Hematopoietic multipotent progenitor cell (in vitro differentiated cells): ENCODE data around the gene DUSP7. TPM values are rescaled to one million over a fixed set of nuclear protein-coding genes. Genes with fewer than 3 reads are reported as not detected.

Source experiments
- DNase-seq, 3 donors: peaks; one replicate each; pipeline ENCODE4 v3.0.0-alpha.2; 2011 to 2015; ENCODE audit warnings: low read depth in 2 of 3, low spot score in 2 of 3
- total RNA-seq: library from RNA; depleted of rRNA; stranded (reverse); fragments of >200 nt; gene quantifications from one replicate; pipeline ENCODE4 v1.2.3, GENCODE V29; 2012

DUSP7 gene
- total RNA-seq, 1 donor, result 25.3 TPM

DNA sequence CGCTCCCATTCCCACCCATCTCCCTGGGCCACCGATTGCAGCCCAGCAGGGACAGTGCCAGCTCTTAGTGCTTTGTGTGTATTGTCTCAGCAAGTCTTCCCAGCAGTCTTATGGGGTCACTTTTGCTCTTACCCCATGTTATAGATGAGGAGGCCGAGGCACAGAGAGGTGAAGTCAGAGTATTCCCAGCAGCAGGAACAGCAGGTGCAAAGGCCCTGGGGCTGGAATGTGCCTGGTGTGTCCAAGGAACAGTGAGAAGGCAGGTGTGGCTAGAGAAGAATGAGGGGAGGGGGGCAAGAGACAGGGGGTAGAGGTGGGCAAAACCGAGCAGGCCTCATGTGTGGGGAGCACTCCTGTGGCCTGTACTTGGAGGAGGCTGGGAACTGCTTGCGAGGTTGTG, 12.8 kb upstream of the DUSP7 start:
- no peak for DNase-seq

DNA sequence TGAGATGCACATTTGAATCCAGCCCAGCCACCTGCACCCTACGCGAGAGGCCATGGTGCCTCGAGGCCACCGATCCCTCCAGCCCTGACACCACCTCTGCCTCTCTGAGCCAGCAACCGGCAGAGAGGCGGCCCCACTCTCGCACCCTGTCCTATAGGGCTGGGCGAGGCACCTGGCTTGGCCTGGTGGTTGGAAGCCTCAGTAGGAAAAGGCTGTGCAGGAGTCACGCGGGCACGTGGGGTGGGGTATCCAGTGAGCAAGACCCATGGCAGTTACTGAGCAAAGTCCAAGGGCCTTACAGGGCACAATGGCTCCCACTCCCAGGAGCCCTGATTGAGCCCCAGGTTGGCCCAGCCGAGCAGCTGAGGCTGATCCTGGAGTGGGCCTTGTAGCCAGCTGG, 12.4 kb upstream of the DUSP7 start:
- DNase-seq, result no peak

- DNase-seq, result no peak
Measured at GRCh38 chr3:52068055-52068571, 11.7 kb upstream of the DUSP7 start.

DNA sequence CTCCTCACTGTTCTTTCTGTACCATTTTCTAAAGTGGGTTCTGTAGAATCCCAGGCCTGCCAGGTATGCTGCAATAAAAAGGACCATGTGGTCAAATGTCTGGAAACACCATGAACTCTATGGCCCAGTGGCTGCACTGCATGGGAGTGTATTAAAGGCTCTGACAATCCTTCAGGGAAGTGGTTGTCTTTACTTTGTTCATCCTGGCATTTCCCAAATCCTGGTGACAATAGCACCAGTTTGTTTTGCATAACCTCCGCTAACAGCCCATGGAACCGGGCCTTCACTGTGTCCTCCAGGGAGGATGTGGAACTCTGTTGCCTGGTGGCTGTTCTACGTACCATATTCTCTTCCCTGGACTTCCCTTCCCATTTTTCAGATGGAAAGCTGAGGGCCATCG, 11.2 kb upstream of the DUSP7 start:
- no peak for DNase-seq

GRCh38 chr3:52067046-52067445, 10.7 kb upstream of the DUSP7 start:
- DNase-seq, result no peak

DNA sequence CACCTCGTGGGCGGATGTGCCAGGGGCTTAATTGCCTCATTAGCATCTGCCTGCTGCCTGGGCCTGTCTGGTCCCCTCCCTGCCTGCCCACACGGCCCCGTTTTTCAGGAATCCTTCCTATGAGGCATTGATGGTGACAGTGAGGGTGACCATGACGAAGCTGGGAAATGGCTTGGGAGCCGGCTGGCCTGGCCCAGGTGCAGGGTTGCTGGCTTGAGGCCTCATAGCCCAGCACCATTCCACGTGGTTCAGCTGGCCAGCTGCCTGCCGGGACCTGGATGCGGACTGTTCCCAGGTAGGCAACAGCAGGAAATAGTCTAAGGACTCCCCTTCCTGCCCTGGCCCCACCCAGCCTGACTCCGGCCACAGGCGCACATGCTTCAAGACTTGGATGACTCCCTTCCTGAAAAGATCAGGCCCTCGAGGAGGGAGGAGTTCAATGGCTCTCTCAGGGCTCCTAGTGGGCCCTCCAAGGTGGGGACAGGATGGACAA, 8.9 kb upstream of the DUSP7 start:
- no peak for DNase-seq

GRCh38 chr3:52064561-52064960, 8.2 kb upstream of the DUSP7 start:
- no peak for DNase-seq

DNA sequence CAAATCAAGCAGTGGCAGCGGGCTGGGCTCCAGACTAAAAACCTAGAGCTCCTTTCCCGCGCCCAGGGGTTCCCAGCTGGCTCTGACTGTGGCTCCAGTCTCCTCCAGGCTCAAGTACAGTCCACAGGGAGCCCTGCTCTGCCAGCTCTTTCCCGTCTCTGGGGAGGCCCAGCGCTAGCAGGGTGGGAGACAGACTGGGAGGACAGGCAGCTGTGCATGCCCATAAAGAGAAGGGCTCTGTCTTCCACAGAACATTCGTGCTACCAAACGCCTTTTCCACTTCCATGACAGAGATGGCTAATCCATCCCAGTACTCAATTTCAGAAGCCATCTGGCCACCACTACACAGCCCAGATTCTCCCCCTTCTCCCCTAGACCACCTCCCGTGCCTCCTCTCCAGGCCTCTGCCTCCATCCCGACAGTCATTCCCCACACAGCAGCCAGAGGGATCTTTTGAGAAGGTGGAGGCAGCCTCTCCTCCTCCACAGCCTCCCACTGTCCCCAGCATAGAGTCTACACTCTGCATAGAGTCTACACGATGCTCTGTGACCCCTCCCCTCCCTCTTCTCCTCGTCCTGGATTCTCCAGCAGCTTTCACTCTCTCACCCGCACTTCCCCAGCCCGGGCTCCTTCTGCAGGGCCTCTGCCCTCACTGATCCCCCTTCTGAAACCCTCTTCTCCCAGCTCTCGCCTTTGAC, 6.8 kb upstream of the DUSP7 start:
- no peak for DNase-seq

DNA sequence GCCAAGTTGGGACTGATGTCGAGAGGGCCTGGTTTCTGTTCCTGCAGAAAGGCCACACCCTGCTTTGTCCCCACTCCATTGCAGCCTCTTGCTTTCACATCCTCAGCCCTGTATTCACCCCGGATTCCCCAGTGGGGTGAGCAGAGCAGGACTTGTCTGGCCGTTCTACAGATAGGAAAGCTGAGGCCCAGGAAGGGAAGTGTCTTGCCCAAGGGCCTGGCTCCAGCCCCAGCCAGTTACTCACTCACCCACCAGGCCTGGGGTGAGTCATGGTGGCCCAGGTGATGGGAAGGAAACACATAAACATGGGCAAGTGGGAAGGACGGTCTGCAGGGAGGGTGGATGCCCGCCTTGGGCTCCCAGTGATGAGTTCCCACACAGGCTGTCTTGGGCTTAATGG, 6.1 kb upstream of the DUSP7 start:
- DNase-seq, result no peak

DNA sequence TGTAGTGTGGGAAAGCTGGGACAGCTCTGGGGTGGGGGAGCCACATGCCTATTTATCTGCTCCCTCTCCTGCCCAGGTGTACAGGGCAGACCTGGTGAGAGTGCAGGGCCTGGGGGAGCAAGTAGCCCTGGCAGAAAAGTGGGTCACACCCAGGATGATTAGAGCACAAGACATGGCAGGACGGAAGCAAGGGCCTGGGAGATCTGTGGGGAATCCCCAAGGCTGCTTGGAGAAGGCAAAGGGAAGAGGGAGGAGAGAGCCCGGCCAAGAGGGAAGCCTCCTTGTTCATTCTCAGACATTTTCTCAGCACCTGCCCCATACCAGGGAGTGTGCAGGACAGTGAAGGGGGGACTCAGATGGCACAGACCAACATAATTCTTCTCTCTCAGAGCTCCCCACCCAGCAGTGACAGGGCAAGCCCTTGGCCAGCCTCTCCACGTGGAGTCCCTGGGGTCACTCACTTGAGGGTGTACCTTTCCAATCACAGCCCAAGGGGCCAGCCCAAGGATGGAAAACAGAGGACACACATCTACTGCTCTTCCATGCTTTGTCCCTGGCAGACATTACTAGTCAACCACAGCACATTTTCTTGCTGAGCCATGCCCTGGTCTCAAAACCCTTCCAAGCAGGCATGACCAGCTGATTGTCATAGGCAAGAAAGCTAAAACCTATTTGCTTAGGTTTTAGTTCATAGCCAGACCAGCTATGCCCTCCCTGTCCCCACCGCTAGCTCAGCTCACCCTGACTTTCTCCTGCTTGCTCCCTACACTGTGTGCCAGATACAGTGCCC, 4.9 kb upstream of the DUSP7 start:
- no peak for DNase-seq

- DNase-seq, result no peak
Measured at GRCh38 chr3:52059781-52060180, 3.4 kb upstream of the DUSP7 start.

- no peak for DNase-seq
Measured at GRCh38 chr3:52057812-52058495, 1.6 kb upstream of the DUSP7 start.

DNA sequence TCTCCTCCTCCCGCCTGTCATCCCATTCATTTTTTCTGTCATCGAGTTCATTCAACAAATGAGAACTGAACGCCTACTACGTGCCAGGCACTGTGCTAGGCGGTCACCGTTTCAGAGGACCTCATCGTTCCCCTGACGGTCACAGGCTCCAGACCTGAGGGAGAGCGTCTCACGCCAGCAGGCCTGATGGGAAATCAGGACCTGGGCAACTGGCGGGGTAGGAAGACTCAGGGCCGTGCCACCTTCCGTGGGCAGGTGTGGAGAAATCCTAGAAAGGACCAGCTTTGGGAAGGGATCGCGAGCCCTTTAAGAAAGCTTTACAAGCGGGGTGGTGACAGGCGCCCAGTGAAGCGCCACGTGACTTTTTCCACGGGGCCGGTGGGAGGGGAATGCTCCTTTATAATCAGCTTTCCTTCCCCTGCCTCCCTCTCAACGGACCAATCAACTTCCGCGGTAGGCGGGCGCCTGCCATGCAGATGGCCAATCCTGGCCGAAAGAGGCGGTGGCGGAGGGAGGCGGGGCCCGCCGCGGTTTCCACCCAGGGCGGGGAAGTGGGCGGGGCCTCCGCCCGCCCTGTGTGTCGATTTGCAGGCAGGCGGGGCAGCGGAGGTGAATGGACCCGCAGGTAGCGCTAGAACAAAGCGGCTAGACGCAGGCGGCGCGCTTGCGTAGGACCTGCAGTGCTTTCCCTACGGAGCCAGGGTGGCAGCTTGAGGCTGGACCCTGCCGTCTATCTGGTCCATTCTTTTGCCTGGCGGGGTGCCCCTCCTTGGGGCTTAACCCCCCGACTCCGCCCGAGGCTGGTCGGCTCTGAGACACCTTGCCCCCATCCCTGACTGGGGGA, 819 bp upstream of the DUSP7 start:
- peak; percentile 95 to 99 (median 98) for DNase-seq

- peak in 2 of 3 donors; percentile 53 to 61 for DNase-seq
Measured at GRCh38 chr3:52055537-52056351, 627 bp downstream of the DUSP7 start.

GRCh38 chr3:52054661-52055511, 1.5 kb downstream of the DUSP7 start:
- peak in 1 of 3 donors; percentile 33 for DNase-seq

- peak in 1 of 3 donors; percentile 39 for DNase-seq
Measured at GRCh38 chr3:52053307-52054304, 2.8 kb downstream of the DUSP7 start.

DNA sequence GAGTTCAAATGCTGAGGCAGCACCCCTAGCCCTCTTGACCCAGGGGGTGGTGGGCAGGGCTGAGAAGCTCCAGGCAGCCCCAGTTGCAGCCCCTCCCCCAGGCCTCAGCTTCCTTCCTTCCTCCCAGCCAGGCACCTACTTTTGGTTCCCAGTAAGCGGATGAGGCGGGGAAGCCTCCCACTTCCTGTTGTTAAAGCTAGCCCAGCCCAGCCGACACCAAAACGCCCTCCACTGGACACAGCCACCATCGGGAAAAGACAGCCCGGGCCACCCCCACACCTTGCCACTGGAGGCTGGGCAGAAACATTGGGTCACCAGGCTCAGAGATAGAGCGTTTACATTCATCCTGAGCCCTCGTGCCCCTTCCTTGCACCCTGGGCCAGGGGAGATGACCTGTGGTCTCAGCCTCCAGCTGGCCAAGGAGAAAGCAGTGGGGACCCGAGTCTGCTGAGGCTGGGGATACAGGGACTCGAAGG, 3.5 kb downstream of the DUSP7 start:
- peak in 1 of 3 donors; percentile 17 for DNase-seq
